ENCODE data around the gene CNNM3.

CNNM3 gene

GRCh38 chr2:96819876-96820511 lies 3.9 kb downstream of the CNNM3 start:
- no peak overlapping the region for H3K27ac ChIP-seq (ENCODE audit: low read length)
- WGBS (ENCODE audit: insufficient coverage, insufficient read length) = no CpG with 5 or more reads among the region's 12 CpGs
- 0 out of 2 replicates have a peak, but pooled peaks cover 1% of the 10 kb centered on the region for H3K4me1 ChIP-seq (ENCODE audit: control insufficient read depth, insufficient read depth, low read length)
- peaks cover under 1% of the 10 kb centered on the region for H3K36me3 ChIP-seq (ENCODE audit: control insufficient read depth, insufficient read depth, low read length)
- no peaks in the 10 kb centered on the region for H3K9me3 ChIP-seq (ENCODE audit: control insufficient read depth, insufficient read depth, low read length)
- no peak overlapping the region for H3K4me3 ChIP-seq (ENCODE audit: low read length)
- DNase-seq (ENCODE audit: low read depth, low spot score) = no peak
- H3K27me3 ChIP-seq (ENCODE audit: control insufficient read depth, insufficient read depth, low read length) = no peaks in the 10 kb centered on the region

GRCh38 chr2:96821113-96821675 lies 5.1 kb downstream of the CNNM3 start:
- WGBS (ENCODE audit: insufficient coverage, insufficient read length) = no CpG with 5 or more reads among the region's 11 CpGs
- Histone ChIP-seq H3K9me3 (ENCODE audit: control insufficient read depth, insufficient read depth, low read length) (no peaks in the 10 kb centered on the region), H3K27ac (ENCODE audit: low read length) (no peak overlapping the region), H3K4me3 (ENCODE audit: low read length) (no peak overlapping the region), H3K36me3 (ENCODE audit: control insufficient read depth, insufficient read depth, low read length) (peaks cover 6% of the 10 kb centered on the region), H3K27me3 (ENCODE audit: control insufficient read depth, insufficient read depth, low read length) (no peaks in the 10 kb centered on the region), H3K4me1 (ENCODE audit: control insufficient read depth, insufficient read depth, low read length) (0 out of 2 replicates have a peak, but pooled peaks cover 1% of the 10 kb centered on the region)
- DNase-seq (ENCODE audit: low read depth, low spot score) = no peak

- no peaks in the 10 kb centered on the region for H3K27me3 ChIP-seq (ENCODE audit: control insufficient read depth, insufficient read depth, low read length)
- DNase-seq (ENCODE audit: low read depth, low spot score) = no peak
- no peak overlapping the region for H3K27ac ChIP-seq (ENCODE audit: low read length)
- H3K9me3 ChIP-seq (ENCODE audit: control insufficient read depth, insufficient read depth, low read length) = no peaks in the 10 kb centered on the region
- H3K36me3 ChIP-seq (ENCODE audit: control insufficient read depth, insufficient read depth, low read length) = peaks cover 17% of the 10 kb centered on the region
- 0 out of 2 replicates have a peak, but pooled peaks cover 1% of the 10 kb centered on the region for H3K4me1 ChIP-seq (ENCODE audit: control insufficient read depth, insufficient read depth, low read length)
- no CpG with 5 or more reads among the region's 4 CpGs for WGBS (ENCODE audit: insufficient coverage, insufficient read length)
- no peak overlapping the region for H3K4me3 ChIP-seq (ENCODE audit: low read length)
These were observed 6.7 kb downstream of the CNNM3 start for GRCh38 chr2:96822786-96823185.

- no peaks in the 10 kb centered on the region for H3K27me3 ChIP-seq (ENCODE audit: control insufficient read depth, insufficient read depth, low read length)
- H3K27ac ChIP-seq (ENCODE audit: low read length) = no peak overlapping the region
- H3K36me3 ChIP-seq (ENCODE audit: control insufficient read depth, insufficient read depth, low read length) = peaks cover 20% of the 10 kb centered on the region
- H3K4me1 ChIP-seq (ENCODE audit: control insufficient read depth, insufficient read depth, low read length) = no peaks in the 10 kb centered on the region
- no peaks in the 10 kb centered on the region for H3K9me3 ChIP-seq (ENCODE audit: control insufficient read depth, insufficient read depth, low read length)
- H3K4me3 ChIP-seq (ENCODE audit: low read length) = no peak overlapping the region
- no CpG with 5 or more reads among the region's 11 CpGs for WGBS (ENCODE audit: insufficient coverage, insufficient read length)
- DNase-seq (ENCODE audit: low read depth, low spot score) = no peak
These were observed 7.1 kb downstream of the CNNM3 start for GRCh38 chr2:96823198-96823597.

- H3K27me3 ChIP-seq (ENCODE audit: control insufficient read depth, insufficient read depth, low read length) = no peaks in the 10 kb centered on the region
These were observed 8.2 kb downstream of the CNNM3 start for GRCh38 chr2:96824079-96824870.

GRCh38 chr2:96825057-96825456 lies 9.0 kb downstream of the CNNM3 start:
- no peaks in the 10 kb centered on the region for H3K4me1 ChIP-seq (ENCODE audit: control insufficient read depth, insufficient read depth, low read length)
- H3K36me3 ChIP-seq (ENCODE audit: control insufficient read depth, insufficient read depth, low read length) = peaks cover 31% of the 10 kb centered on the region
- no CpG with 5 or more reads among the region's 14 CpGs for WGBS (ENCODE audit: insufficient coverage, insufficient read length)

More at GRCh38 chr2:96824079-96824870, 8.2 kb downstream of the CNNM3 start:
- no peak for DNase-seq (ENCODE audit: low read depth, low spot score)
- Histone ChIP-seq H3K4me1 (ENCODE audit: control insufficient read depth, insufficient read depth, low read length) (no peaks in the 10 kb centered on the region), H3K9me3 (ENCODE audit: control insufficient read depth, insufficient read depth, low read length) (no peaks in the 10 kb centered on the region), H3K27ac (ENCODE audit: low read length) (no peak overlapping the region), H3K4me3 (ENCODE audit: low read length) (no peak overlapping the region), H3K36me3 (ENCODE audit: control insufficient read depth, insufficient read depth, low read length) (peaks cover 28% of the 10 kb centered on the region)
- no CpG with 5 or more reads among the region's 6 CpGs for WGBS (ENCODE audit: insufficient coverage, insufficient read length)

GRCh38 chr2:96826546-96827278 lies 10.6 kb downstream of the CNNM3 start:
- H3K27ac ChIP-seq (ENCODE audit: low read length) = no peak overlapping the region
- no peak overlapping the region for H3K4me3 ChIP-seq (ENCODE audit: low read length)
- H3K9me3 ChIP-seq (ENCODE audit: control insufficient read depth, insufficient read depth, low read length) = no peaks in the 10 kb centered on the region
- no CpG with 5 or more reads among the region's 22 CpGs for WGBS (ENCODE audit: insufficient coverage, insufficient read length)
- DNase-seq (ENCODE audit: low read depth, low spot score) = no peak
- H3K27me3 ChIP-seq (ENCODE audit: control insufficient read depth, insufficient read depth, low read length) = no peaks in the 10 kb centered on the region
- H3K4me1 ChIP-seq (ENCODE audit: control insufficient read depth, insufficient read depth, low read length) = no peaks in the 10 kb centered on the region
- H3K36me3 ChIP-seq (ENCODE audit: control insufficient read depth, insufficient read depth, low read length) = peaks cover 36% of the 10 kb centered on the region

More at GRCh38 chr2:96825057-96825456, 9.0 kb downstream of the CNNM3 start:
- no peaks in the 10 kb centered on the region for H3K9me3 ChIP-seq (ENCODE audit: control insufficient read depth, insufficient read depth, low read length)
- H3K27ac ChIP-seq (ENCODE audit: low read length) = no peak overlapping the region
- H3K4me3 ChIP-seq (ENCODE audit: low read length) = no peak overlapping the region
- no peaks in the 10 kb centered on the region for H3K27me3 ChIP-seq (ENCODE audit: control insufficient read depth, insufficient read depth, low read length)
- no peak for DNase-seq (ENCODE audit: low read depth, low spot score)

- peaks cover 36% of the 10 kb centered on the region for H3K36me3 ChIP-seq (ENCODE audit: control insufficient read depth, insufficient read depth, low read length)
- WGBS (ENCODE audit: insufficient coverage, insufficient read length) = no CpG with 5 or more reads among the region's 14 CpGs
- H3K9me3 ChIP-seq (ENCODE audit: control insufficient read depth, insufficient read depth, low read length) = no peaks in the 10 kb centered on the region
- H3K27me3 ChIP-seq (ENCODE audit: control insufficient read depth, insufficient read depth, low read length) = no peaks in the 10 kb centered on the region
- no peak overlapping the region for H3K4me3 ChIP-seq (ENCODE audit: low read length)
- no peak for DNase-seq (ENCODE audit: low read depth, low spot score)
- no peaks in the 10 kb centered on the region for H3K4me1 ChIP-seq (ENCODE audit: control insufficient read depth, insufficient read depth, low read length)
- H3K27ac ChIP-seq (ENCODE audit: low read length) = no peak overlapping the region
These were observed 12.4 kb downstream of the CNNM3 start for GRCh38 chr2:96828436-96828835.

GRCh38 chr2:96828874-96829273 lies 12.8 kb downstream of the CNNM3 start:
- Histone ChIP-seq H3K4me3 (ENCODE audit: low read length) (no peak overlapping the region), H3K36me3 (ENCODE audit: control insufficient read depth, insufficient read depth, low read length) (peaks cover 36% of the 10 kb centered on the region), H3K4me1 (ENCODE audit: control insufficient read depth, insufficient read depth, low read length) (no peaks in the 10 kb centered on the region), H3K27me3 (ENCODE audit: control insufficient read depth, insufficient read depth, low read length) (no peaks in the 10 kb centered on the region), H3K9me3 (ENCODE audit: control insufficient read depth, insufficient read depth, low read length) (no peaks in the 10 kb centered on the region), H3K27ac (ENCODE audit: low read length) (no peak overlapping the region)
- WGBS (ENCODE audit: insufficient coverage, insufficient read length) = no CpG with 5 or more reads among the region's 13 CpGs
- no peak for DNase-seq (ENCODE audit: low read depth, low spot score)

- H3K27me3 ChIP-seq (ENCODE audit: control insufficient read depth, insufficient read depth, low read length) = no peaks in the 10 kb centered on the region
- peaks cover 34% of the 10 kb centered on the region for H3K36me3 ChIP-seq (ENCODE audit: control insufficient read depth, insufficient read depth, low read length)
- no peak overlapping the region for H3K4me3 ChIP-seq (ENCODE audit: low read length)
- no peak for DNase-seq (ENCODE audit: low read depth, low spot score)
- no peaks in the 10 kb centered on the region for H3K9me3 ChIP-seq (ENCODE audit: control insufficient read depth, insufficient read depth, low read length)
- WGBS (ENCODE audit: insufficient coverage, insufficient read length) = no CpG with 5 or more reads among the region's 5 CpGs
- H3K4me1 ChIP-seq (ENCODE audit: control insufficient read depth, insufficient read depth, low read length) = no peaks in the 10 kb centered on the region
- no peak overlapping the region for H3K27ac ChIP-seq (ENCODE audit: low read length)
These were observed 14.0 kb downstream of the CNNM3 start for GRCh38 chr2:96830044-96830562.
